Natural killer cell treated with Interleukin-12 subunit alpha and Interleukin-12 subunit beta and Interleukin-15 and Interleukin-18, amount 100 ng/mL, for 72 hours (primary cell): ENCODE data around the gene SWT1. TPM values are rescaled to one million over a fixed set of nuclear protein-coding genes. Genes with fewer than 3 reads are reported as not detected.
"Not testable (repeated sequence)": the region's sequence is repeated elsewhere in the genome, so short reads cannot be mapped to it uniquely, and the experiment has no call there.

Source experiments
- ATAC-seq, 2 donors: fragments of 150-1000 bp; cut with Tn5 transposase in 1 of 2; sonication (Bioruptor Pico), chemical (Tn5 transposase) in 1 of 2; 2 replicates each; pipeline ENCODE4 v1.10.0; 2021
- DNase-seq: peaks from one replicate; pipeline ENCODE4 v3.0.0; 2022; ENCODE audit warnings: low spot score
- H3K27ac Mint-ChIP-seq, 2 donors: 1 replicate in 1 of 2; 2 replicates in 1 of 2; pipeline ENCODE4 v1.8.0; 2022; ENCODE audit warnings: mixed read lengths in 2 of 2, mild to moderate bottlenecking in 1 of 2, moderate library complexity in 1 of 2
- H3K27me3 Mint-ChIP-seq, 2 donors: 1 replicate in 1 of 2; 2 replicates in 1 of 2; pipeline ENCODE4 v1.8.0; 2022; ENCODE audit warnings: mixed read lengths in 2 of 2
- H3K36me3 Mint-ChIP-seq: one replicate; pipeline ENCODE4 v1.8.0; 2022; ENCODE audit warnings: mixed read lengths
- H3K4me1 Mint-ChIP-seq, 2 donors: 1 replicate in 1 of 2; 2 replicates in 1 of 2; pipeline ENCODE4 v1.8.0; 2022; ENCODE audit warnings: low read depth in 2 of 2, mixed read lengths in 2 of 2, mild to moderate bottlenecking in 1 of 2
- H3K4me3 Mint-ChIP-seq: one replicate; pipeline ENCODE4 v1.8.0; 2022; ENCODE audit warnings: mixed read lengths
- H3K9me3 Mint-ChIP-seq: 2 replicates; pipeline ENCODE4 v1.8.0; 2022; ENCODE audit warnings: mixed read lengths
- total RNA-seq, 2 donors: library from RNA; stranded (reverse); gene quantifications; one replicate each; pipeline ENCODE4 v1.2.3, GENCODE V29; 2022

Gene SWT1
- total RNA-seq, 2 donors from 2014 or later: 2.2 to 2.3 TPM

GRCh38 chr1:185208626-185209180 lies 51.7 kb downstream of the SWT1 start:
- H3K9me3 Mint-ChIP-seq: no peaks in the 10 kb centered on the region
- H3K27ac Mint-ChIP-seq: no peak overlapping the region
- no peaks in the 10 kb centered on the region for H3K27me3 Mint-ChIP-seq
- no peak for ATAC-seq
- H3K36me3 Mint-ChIP-seq: peaks cover 14% of the 10 kb centered on the region
- no peak for DNase-seq
- H3K4me3 Mint-ChIP-seq: no peak overlapping the region
- H3K4me1 Mint-ChIP-seq: no peaks in the 10 kb centered on the region

GRCh38 chr1:185209357-185209756 lies 52.4 kb downstream of the SWT1 start:
- not testable (repeated sequence) for H3K4me3 Mint-ChIP-seq, ATAC-seq, H3K4me1 Mint-ChIP-seq, H3K27me3 Mint-ChIP-seq, H3K27ac Mint-ChIP-seq, H3K9me3 Mint-ChIP-seq, DNase-seq
- peaks cover 14% of the 10 kb centered on the region for H3K36me3 Mint-ChIP-seq

- no peak overlapping the region for H3K4me3 Mint-ChIP-seq
These were observed 56.1 kb downstream of the SWT1 start for GRCh38 chr1:185213091-185213490.

GRCh38 chr1:185215911-185216310 lies 58.9 kb downstream of the SWT1 start:
- no peak overlapping the region for H3K27ac Mint-ChIP-seq
- no peak for DNase-seq
- peaks cover 2% of the 10 kb centered on the region for H3K36me3 Mint-ChIP-seq

More at GRCh38 chr1:185213091-185213490, 56.1 kb downstream of the SWT1 start:
- ATAC-seq: no peak
- no peaks in the 10 kb centered on the region for H3K4me1 Mint-ChIP-seq
- no peaks in the 10 kb centered on the region for H3K9me3 Mint-ChIP-seq
- H3K27ac Mint-ChIP-seq: no peak overlapping the region
- H3K36me3 Mint-ChIP-seq: peaks cover 14% of the 10 kb centered on the region
- no peaks in the 10 kb centered on the region for H3K27me3 Mint-ChIP-seq
- DNase-seq: no peak

GRCh38 chr1:185224132-185224531 lies 67.2 kb downstream of the SWT1 start:
- ATAC-seq: no peak
- Mint-ChIP-seq H3K27me3 (no peaks in the 10 kb centered on the region), H3K4me3 (no peak overlapping the region), H3K4me1 (no peaks in the 10 kb centered on the region), H3K36me3 (peaks cover 21% of the 10 kb centered on the region), H3K9me3 (no peaks in the 10 kb centered on the region), H3K27ac (no peak overlapping the region)
- DNase-seq: no peak

More at GRCh38 chr1:185215911-185216310, 58.9 kb downstream of the SWT1 start:
- Mint-ChIP-seq H3K4me1 (no peaks in the 10 kb centered on the region), H3K27me3 (no peaks in the 10 kb centered on the region), H3K4me3 (no peak overlapping the region), H3K9me3 (no peaks in the 10 kb centered on the region)
- ATAC-seq: no peak

- H3K36me3 Mint-ChIP-seq: peaks cover 21% of the 10 kb centered on the region
- DNase-seq (no peak), ATAC-seq (no peak)
- H3K4me1 Mint-ChIP-seq: no peaks in the 10 kb centered on the region
- no peaks in the 10 kb centered on the region for H3K9me3 Mint-ChIP-seq
- H3K27ac Mint-ChIP-seq: no peak overlapping the region
- no peaks in the 10 kb centered on the region for H3K27me3 Mint-ChIP-seq
- H3K4me3 Mint-ChIP-seq: no peak overlapping the region
These were observed 70.2 kb downstream of the SWT1 start for GRCh38 chr1:185227161-185227560.

- no peak overlapping the region for H3K27ac Mint-ChIP-seq
- H3K4me3 Mint-ChIP-seq: no peak overlapping the region
- ATAC-seq (no peak), DNase-seq (no peak)
- H3K27me3 Mint-ChIP-seq: no peaks in the 10 kb centered on the region
- H3K4me1 Mint-ChIP-seq: no peaks in the 10 kb centered on the region
- H3K9me3 Mint-ChIP-seq: no peaks in the 10 kb centered on the region
- peaks cover 11% of the 10 kb centered on the region for H3K36me3 Mint-ChIP-seq
These were observed 72.0 kb downstream of the SWT1 start for GRCh38 chr1:185228979-185229378.

GRCh38 chr1:185229981-185230380 lies 73.0 kb downstream of the SWT1 start:
- no peak overlapping the region for H3K27ac Mint-ChIP-seq
- H3K4me1 Mint-ChIP-seq: no peaks in the 10 kb centered on the region
- H3K9me3 Mint-ChIP-seq: no peaks in the 10 kb centered on the region
- H3K36me3 Mint-ChIP-seq: peaks cover 1% of the 10 kb centered on the region
- no peak overlapping the region for H3K4me3 Mint-ChIP-seq
- DNase-seq (no peak), ATAC-seq (no peak)
- no peaks in the 10 kb centered on the region for H3K27me3 Mint-ChIP-seq

GRCh38 chr1:185232874-185233273 lies 75.9 kb downstream of the SWT1 start:
- no peak overlapping the region for H3K4me3 Mint-ChIP-seq
- H3K4me1 Mint-ChIP-seq: no peaks in the 10 kb centered on the region
- ATAC-seq: no peak
- no peaks in the 10 kb centered on the region for H3K9me3 Mint-ChIP-seq
- no peak for DNase-seq
- no peak overlapping the region for H3K27ac Mint-ChIP-seq
- H3K36me3 Mint-ChIP-seq: no peaks in the 10 kb centered on the region
- no peaks in the 10 kb centered on the region for H3K27me3 Mint-ChIP-seq

- not testable (repeated sequence) for H3K9me3 Mint-ChIP-seq, H3K36me3 Mint-ChIP-seq, ATAC-seq, H3K4me3 Mint-ChIP-seq, H3K4me1 Mint-ChIP-seq, H3K27me3 Mint-ChIP-seq, DNase-seq, H3K27ac Mint-ChIP-seq
These were observed 77.2 kb downstream of the SWT1 start for GRCh38 chr1:185234183-185234582.

- DNase-seq, H3K36me3 Mint-ChIP-seq, H3K4me3 Mint-ChIP-seq, H3K27ac Mint-ChIP-seq, ATAC-seq, H3K9me3 Mint-ChIP-seq, H3K27me3 Mint-ChIP-seq: not testable (repeated sequence)
- H3K4me1 Mint-ChIP-seq: peaks cover 20 to 28% of the 10 kb centered on the region in 2 donors
These were observed 80.2 kb downstream of the SWT1 start for GRCh38 chr1:185237176-185237575.

GRCh38 chr1:185237661-185238060 lies 80.7 kb downstream of the SWT1 start:
- no peak overlapping the region for H3K27ac Mint-ChIP-seq
- no peaks in the 10 kb centered on the region for H3K36me3 Mint-ChIP-seq
- H3K4me1 Mint-ChIP-seq: peaks cover 20 to 28% of the 10 kb centered on the region in 2 donors
- H3K4me3 Mint-ChIP-seq: no peak overlapping the region
- no peak for ATAC-seq
- H3K9me3 Mint-ChIP-seq: no peaks in the 10 kb centered on the region
- H3K27me3 Mint-ChIP-seq: no peaks in the 10 kb centered on the region
- DNase-seq: no peak

- peaks cover 20 to 28% of the 10 kb centered on the region in 2 donors for H3K4me1 Mint-ChIP-seq
- H3K36me3 Mint-ChIP-seq: no peaks in the 10 kb centered on the region
- ATAC-seq (no peak), DNase-seq (no peak)
- no peaks in the 10 kb centered on the region for H3K27me3 Mint-ChIP-seq
- H3K9me3 Mint-ChIP-seq: no peaks in the 10 kb centered on the region
- H3K4me3 Mint-ChIP-seq: peak overlapping the region; percentile 12
- peak overlapping the region in 1 of 2 donors; percentile 25 for H3K27ac Mint-ChIP-seq
These were observed 81.5 kb downstream of the SWT1 start for GRCh38 chr1:185238447-185238846.

- DNase-seq (no peak), ATAC-seq (no peak)
- H3K9me3 Mint-ChIP-seq: no peaks in the 10 kb centered on the region
- peak overlapping the region; percentile 14 to 84 for H3K27ac Mint-ChIP-seq
- peaks cover 25 to 36% of the 10 kb centered on the region in 2 donors for H3K4me1 Mint-ChIP-seq
- H3K27me3 Mint-ChIP-seq: no peaks in the 10 kb centered on the region
- no peak overlapping the region for H3K4me3 Mint-ChIP-seq
- no peaks in the 10 kb centered on the region for H3K36me3 Mint-ChIP-seq
These were observed 82.9 kb downstream of the SWT1 start for GRCh38 chr1:185239861-185240260.

GRCh38 chr1:185241127-185241526 lies 84.2 kb downstream of the SWT1 start:
- no peak overlapping the region for H3K4me3 Mint-ChIP-seq
- no peaks in the 10 kb centered on the region for H3K27me3 Mint-ChIP-seq
- no peaks in the 10 kb centered on the region for H3K9me3 Mint-ChIP-seq
- DNase-seq: no peak
- H3K27ac Mint-ChIP-seq: no peak overlapping the region
- peaks cover 25 to 36% of the 10 kb centered on the region in 2 donors for H3K4me1 Mint-ChIP-seq
- no peaks in the 10 kb centered on the region for H3K36me3 Mint-ChIP-seq
- ATAC-seq: no peak
